Measurements from ENCODE around the gene ZNF532.
"Not testable (repeated sequence)": the region's sequence is repeated elsewhere in the genome, so short reads cannot be mapped to it uniquely, and the experiment has no call there.

Gene ZNF532

GRCh38 chr18:58848685-58849084 lies 16.0 kb upstream of the ZNF532 start:
- DNase-seq, result no peak

GRCh38 chr18:58850786-58851469 lies 13.7 kb upstream of the ZNF532 start:
- no peak for DNase-seq

- DNase-seq, result no peak
Observed at GRCh38 chr18:58851856-58852255, 12.8 kb upstream of the ZNF532 start.

- no peak for DNase-seq
Observed at GRCh38 chr18:58852629-58853028, 12.0 kb upstream of the ZNF532 start.

GRCh38 chr18:58853561-58853960 lies 11.1 kb upstream of the ZNF532 start:
- DNase-seq, result no peak

GRCh38 chr18:58855521-58855920 lies 9.2 kb upstream of the ZNF532 start:
- DNase-seq, result not testable (repeated sequence)

GRCh38 chr18:58856881-58857280 lies 7.8 kb upstream of the ZNF532 start:
- peak; percentile 86 for DNase-seq

- DNase-seq, result no peak
Observed at GRCh38 chr18:58858591-58859468, 5.8 kb upstream of the ZNF532 start.

- no peak for DNase-seq
Observed at GRCh38 chr18:58859907-58860306, 4.8 kb upstream of the ZNF532 start.

- DNase-seq, result no peak
Observed at GRCh38 chr18:58860747-58861231, 3.9 kb upstream of the ZNF532 start.

- no peak for DNase-seq
Observed at GRCh38 chr18:58861353-58861752, 3.3 kb upstream of the ZNF532 start.

GRCh38 chr18:58861861-58862301 lies 2.8 kb upstream of the ZNF532 start:
- DNase-seq, result no peak

GRCh38 chr18:58862356-58862755 lies 2.3 kb upstream of the ZNF532 start:
- DNase-seq, result no peak

- DNase-seq, result peak; percentile 29
Observed at GRCh38 chr18:58862851-58863538, 1.7 kb upstream of the ZNF532 start.

- DNase-seq, result peak; percentile 29
Observed at GRCh38 chr18:58863539-58864145, 1.0 kb upstream of the ZNF532 start.

GRCh38 chr18:58865033-58865590 lies 435 bp downstream of the ZNF532 start:
- DNase-seq, result no peak

- DNase-seq, result no peak
Observed at GRCh38 chr18:58865701-58866065, 1.0 kb downstream of the ZNF532 start.

GRCh38 chr18:58866066-58866772 lies 1.5 kb downstream of the ZNF532 start:
- no peak for DNase-seq

GRCh38 chr18:58866773-58867150 lies 2.1 kb downstream of the ZNF532 start:
- no peak for DNase-seq

GRCh38 chr18:58867281-58867961 lies 2.7 kb downstream of the ZNF532 start:
- no peak for DNase-seq

GRCh38 chr18:58868440-58868839 lies 3.8 kb downstream of the ZNF532 start:
- DNase-seq, result no peak
